Naive B cell (primary cell): ENCODE data around the gene KTN1. TPM values are rescaled to one million over a fixed set of nuclear protein-coding genes. Genes with fewer than 3 reads are reported as not detected.

Experiments used
- ATAC-seq, 2 donors: fragments of 150-1000 bp; cut with Tn5 transposase; 2 replicates each; pipeline ENCODE4 v1.10.0; 2021; ENCODE audit warnings: low read depth in 2 of 2, mild to moderate bottlenecking in 2 of 2, moderate library complexity in 2 of 2
- DNase-seq: peaks from one replicate; pipeline ENCODE4 v3.0.0; 2022
- H3K27ac Mint-ChIP-seq, 6 donors: one replicate each; pipeline ENCODE4 v1.8.0; 2020 to 2022; ENCODE audit warnings: mild to moderate bottlenecking in 6 of 6, mixed read lengths in 6 of 6, moderate library complexity in 5 of 6, inconsistent platforms in 2 of 6
- H3K27me3 Mint-ChIP-seq, 3 donors: one replicate each; pipeline ENCODE4 v1.8.0; 2021 to 2022; ENCODE audit warnings: mixed read lengths in 3 of 3, mild to moderate bottlenecking in 1 of 3
- H3K36me3 Mint-ChIP-seq, 2 donors: one replicate each; pipeline ENCODE4 v1.8.0; 2020 to 2022; ENCODE audit warnings: mixed read lengths in 2 of 2, inconsistent platforms in 1 of 2, mild to moderate bottlenecking in 1 of 2
- H3K4me1 Mint-ChIP-seq, 3 donors: one replicate each; pipeline ENCODE4 v1.8.0; 2020 to 2022; ENCODE audit warnings: mixed read lengths in 3 of 3, inconsistent platforms in 1 of 3, mild to moderate bottlenecking in 1 of 3, moderate library complexity in 1 of 3
- H3K4me3 Mint-ChIP-seq, 8 donors: one replicate each; pipeline ENCODE4 v1.8.0; 2020 to 2022; ENCODE audit warnings: mild to moderate bottlenecking in 8 of 8, mixed read lengths in 8 of 8, moderate library complexity in 8 of 8, inconsistent platforms in 2 of 8
- H3K9me3 Mint-ChIP-seq, 7 donors: one replicate each; pipeline ENCODE4 v1.8.0; 2020 to 2022; ENCODE audit warnings: mixed read lengths in 7 of 7, mild to moderate bottlenecking in 5 of 7, inconsistent platforms in 2 of 7, moderate library complexity in 1 of 7
- polyA plus RNA-seq, 6 donors: library from polyadenylated mRNA; unstranded; fragments of 300-500 nt; fragmentation: Illumina TruSeq; gene quantifications; one replicate each; pipeline ENCODE4 v1.2.3, GENCODE V29; 2021; ENCODE audit warnings: low read depth in 6 of 6

KTN1 gene
- polyA plus RNA-seq, 6 donors from 2014 or later: 9.2 to 47.3 (median 30.2) TPM

DNA sequence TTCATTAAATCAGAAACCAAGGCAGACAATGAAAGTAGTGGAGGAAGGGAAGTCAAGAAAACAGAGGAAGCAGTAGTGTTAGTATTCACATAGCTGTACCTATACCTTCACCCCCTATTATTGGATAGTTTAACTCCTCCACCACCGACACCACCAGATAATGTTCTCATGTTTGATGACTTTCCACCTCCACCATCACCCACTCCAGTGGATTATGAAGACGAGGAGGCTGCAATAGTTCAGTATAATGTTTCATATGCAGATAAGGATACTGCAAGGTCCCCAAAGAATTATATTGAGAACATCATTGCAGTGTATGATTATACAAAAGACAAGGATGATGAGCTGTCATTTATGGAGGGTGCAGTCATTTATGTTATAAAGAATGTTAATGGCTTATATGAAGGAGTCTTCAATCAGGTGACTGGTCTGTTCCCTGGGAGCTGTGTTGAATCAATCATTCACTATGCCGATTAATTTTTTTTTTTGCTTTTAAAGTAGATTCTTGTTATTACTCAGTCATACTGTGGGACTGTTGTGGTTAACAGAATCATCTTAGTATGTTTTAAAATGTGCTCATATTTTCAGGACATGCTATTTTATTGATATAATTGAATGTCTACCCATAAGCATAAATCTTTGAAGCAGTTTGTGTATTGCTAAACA, 32.2 kb upstream of the KTN1 start:
- ATAC-seq: no peak
- DNase-seq: no peak
- Mint-ChIP-seq H3K36me3 (no peaks in the 10 kb centered on the region), H3K27ac (no peak overlapping the region), H3K9me3 (peaks cover 0 to 4% (median 0%) of the 10 kb centered on the region in 7 donors), H3K27me3 (no peaks in the 10 kb centered on the region), H3K4me1 (peaks cover 0 to 10% (median 7%) of the 10 kb centered on the region in 3 donors), H3K4me3 (no peak overlapping the region)

DNA sequence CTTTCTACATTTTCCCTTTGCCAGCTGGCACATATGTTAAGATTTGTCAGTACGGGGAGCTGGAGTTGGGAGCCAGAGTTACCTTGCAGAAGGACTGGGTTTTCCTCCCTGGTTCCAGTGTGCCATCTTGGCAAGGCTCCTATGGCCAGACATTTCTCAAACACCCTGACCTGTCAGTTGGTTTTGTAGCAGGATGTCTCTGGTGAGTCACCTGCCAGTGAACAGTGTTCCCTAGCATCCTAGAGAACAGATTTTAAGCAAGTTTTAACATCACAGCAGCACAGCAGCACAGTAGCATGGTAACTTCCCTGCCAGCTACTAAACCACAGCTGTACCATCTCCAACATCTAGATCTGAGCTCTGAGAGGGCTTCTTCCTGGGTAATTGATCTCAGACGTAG, 26.2 kb upstream of the KTN1 start:
- no peak overlapping the region for H3K27ac Mint-ChIP-seq
- H3K36me3 Mint-ChIP-seq: peaks cover 5 to 9% of the 10 kb centered on the region in 2 donors
- no peaks in the 10 kb centered on the region for H3K27me3 Mint-ChIP-seq
- peaks cover 0 to 20% (median 4%) of the 10 kb centered on the region in 7 donors for H3K9me3 Mint-ChIP-seq
- ATAC-seq (no peak), DNase-seq (no peak)
- no peaks in the 10 kb centered on the region for H3K4me1 Mint-ChIP-seq
- no peak overlapping the region for H3K4me3 Mint-ChIP-seq

DNA sequence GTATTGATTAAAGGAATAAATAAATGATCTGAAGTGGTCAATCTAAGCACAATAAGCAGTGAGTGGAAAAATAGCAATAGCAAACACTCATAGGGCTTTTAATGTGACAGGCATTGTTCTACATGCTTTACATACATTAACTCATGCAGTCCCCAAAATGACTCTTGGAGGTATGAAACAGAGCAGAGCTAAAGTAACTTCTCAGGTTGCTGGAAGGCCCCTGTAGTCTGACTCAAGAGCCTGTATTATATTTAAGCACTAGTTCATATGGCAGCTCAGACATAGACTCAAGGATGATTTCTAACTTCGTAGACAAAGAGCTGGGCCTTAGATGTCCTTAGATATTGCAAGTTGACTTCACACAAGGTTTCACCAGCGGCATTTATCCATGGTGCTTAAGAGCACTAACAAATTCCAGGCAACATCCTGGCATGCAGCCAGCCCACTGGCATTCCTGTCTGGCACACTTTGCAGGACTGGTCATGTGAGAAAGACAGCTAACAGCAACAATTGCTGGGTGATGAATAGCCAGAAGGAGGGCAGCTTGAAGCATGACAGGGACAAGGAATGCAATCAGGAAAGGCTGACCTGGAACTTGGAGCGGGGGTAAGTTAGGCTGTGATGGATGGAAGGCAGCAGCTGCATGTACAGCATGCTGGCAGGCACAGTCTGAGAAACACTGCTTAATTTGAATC, 22.9 kb upstream of the KTN1 start:
- peak overlapping the region in 1 of 6 donors; percentile 66 for H3K27ac Mint-ChIP-seq
- DNase-seq (no peak), ATAC-seq (no peak)
- H3K9me3 Mint-ChIP-seq: peaks cover 0 to 20% (median 4%) of the 10 kb centered on the region in 7 donors
- H3K27me3 Mint-ChIP-seq: no peaks in the 10 kb centered on the region
- no peaks in the 10 kb centered on the region for H3K4me1 Mint-ChIP-seq
- no peak overlapping the region for H3K4me3 Mint-ChIP-seq
- H3K36me3 Mint-ChIP-seq: peaks cover 5 to 9% of the 10 kb centered on the region in 2 donors

DNA sequence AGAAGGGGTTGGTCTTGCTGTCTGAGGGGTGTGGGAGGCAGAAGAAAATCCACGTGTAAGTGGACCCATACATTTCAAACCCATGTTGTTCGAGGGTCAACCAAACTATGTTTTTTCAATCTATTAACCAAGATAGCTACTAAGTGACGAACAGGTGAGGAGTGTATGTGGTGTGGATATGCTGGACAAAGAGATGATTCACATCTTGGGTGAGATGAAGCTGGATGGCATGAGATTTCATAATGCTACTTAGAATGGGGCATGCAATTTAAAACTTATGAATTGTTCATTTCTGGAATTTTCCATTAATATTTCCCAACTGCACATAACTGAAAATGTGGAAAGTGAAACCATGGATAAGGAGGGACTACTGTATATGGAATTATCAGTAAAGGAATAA, 17.9 kb upstream of the KTN1 start:
- H3K27me3 Mint-ChIP-seq: peaks cover 0 to 6% (median 0%) of the 10 kb centered on the region in 3 donors
- H3K27ac Mint-ChIP-seq: no peak overlapping the region
- ATAC-seq: no peak

DNA sequence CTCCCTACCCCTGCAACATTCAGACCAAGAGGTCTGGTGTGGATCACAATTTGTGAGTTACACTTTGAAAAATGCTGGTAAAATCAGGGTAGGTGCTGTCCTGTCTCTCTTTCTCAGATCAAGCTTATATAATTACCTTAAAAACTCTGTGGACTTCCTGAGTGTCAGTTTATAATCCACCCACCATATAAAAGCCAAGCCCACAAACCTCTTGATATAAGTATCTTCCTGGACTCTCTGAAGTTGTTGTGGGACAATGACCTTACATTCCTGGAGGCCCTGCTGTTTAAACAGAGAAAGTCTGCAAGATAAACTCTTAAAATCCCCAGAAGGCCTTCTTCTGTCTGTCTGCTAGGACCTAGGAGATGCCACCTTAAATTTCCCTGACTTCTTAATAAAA, 11.4 kb upstream of the KTN1 start:
- no peak overlapping the region for H3K4me3 Mint-ChIP-seq
- ATAC-seq: no peak
- no peak for DNase-seq
- H3K27ac Mint-ChIP-seq: no peak overlapping the region
- H3K27me3 Mint-ChIP-seq: peaks cover 0 to 6% (median 0%) of the 10 kb centered on the region in 3 donors
- H3K36me3 Mint-ChIP-seq: no peaks in the 10 kb centered on the region
- H3K4me1 Mint-ChIP-seq: peaks cover 9 to 16% (median 14%) of the 10 kb centered on the region in 3 donors
- no peaks in the 10 kb centered on the region for H3K9me3 Mint-ChIP-seq

More for the DNA sequence above, 17.9 kb upstream of the KTN1 start:
- no peak overlapping the region for H3K4me3 Mint-ChIP-seq
- no peaks in the 10 kb centered on the region for H3K4me1 Mint-ChIP-seq
- H3K9me3 Mint-ChIP-seq: no peaks in the 10 kb centered on the region
- no peak for DNase-seq
- H3K36me3 Mint-ChIP-seq: no peaks in the 10 kb centered on the region

DNA sequence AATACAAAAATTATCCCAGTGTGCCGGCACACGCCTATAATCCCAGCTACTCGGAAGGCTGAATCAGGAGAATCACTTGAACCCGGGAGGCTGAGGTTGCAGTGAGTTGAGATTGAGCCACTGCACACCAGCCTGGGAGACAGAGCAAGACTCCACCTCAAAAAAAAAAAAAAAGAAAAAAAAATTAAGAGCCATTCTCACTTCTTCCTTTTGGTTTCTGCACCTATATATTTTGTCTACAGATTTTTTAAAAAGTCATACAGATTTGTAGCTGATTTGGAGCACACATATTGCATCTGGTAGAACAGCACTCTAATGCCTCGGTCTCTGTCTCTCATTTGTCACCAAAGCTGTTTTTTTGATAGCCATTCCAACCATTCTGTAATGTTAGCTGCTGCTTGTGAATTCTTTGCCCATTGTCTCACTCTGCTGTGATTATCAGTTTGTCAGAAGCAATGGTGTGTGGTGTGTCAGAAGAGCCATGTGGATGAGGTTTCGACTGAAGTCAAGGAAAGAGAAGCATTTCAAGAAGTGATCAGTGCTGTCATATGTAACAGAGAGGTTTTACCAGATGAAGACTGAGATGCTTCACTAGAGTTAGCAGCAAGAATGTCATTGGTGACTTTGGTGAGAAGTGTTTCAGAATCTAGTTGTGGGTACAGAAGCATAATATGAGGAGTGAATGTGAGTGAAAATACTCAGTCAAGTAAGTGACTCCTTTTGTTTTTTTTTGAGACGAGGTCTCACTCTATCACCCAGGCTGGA, 8.7 kb upstream of the KTN1 start:
- peak overlapping the region in 5 of 6 donors; percentile 0 to 93 (median 41) for H3K27ac Mint-ChIP-seq
- peak overlapping the region in 5 of 8 donors; percentile 2 to 50 (median 29) for H3K4me3 Mint-ChIP-seq
- H3K36me3 Mint-ChIP-seq: no peaks in the 10 kb centered on the region
- H3K9me3 Mint-ChIP-seq: no peaks in the 10 kb centered on the region
- peaks cover 0 to 2% (median 0%) of the 10 kb centered on the region in 3 donors for H3K27me3 Mint-ChIP-seq
- DNase-seq: peak; percentile 33
- peak; percentile 79 to 85 for ATAC-seq
- H3K4me1 Mint-ChIP-seq: peaks cover 9 to 16% (median 14%) of the 10 kb centered on the region in 3 donors

DNA sequence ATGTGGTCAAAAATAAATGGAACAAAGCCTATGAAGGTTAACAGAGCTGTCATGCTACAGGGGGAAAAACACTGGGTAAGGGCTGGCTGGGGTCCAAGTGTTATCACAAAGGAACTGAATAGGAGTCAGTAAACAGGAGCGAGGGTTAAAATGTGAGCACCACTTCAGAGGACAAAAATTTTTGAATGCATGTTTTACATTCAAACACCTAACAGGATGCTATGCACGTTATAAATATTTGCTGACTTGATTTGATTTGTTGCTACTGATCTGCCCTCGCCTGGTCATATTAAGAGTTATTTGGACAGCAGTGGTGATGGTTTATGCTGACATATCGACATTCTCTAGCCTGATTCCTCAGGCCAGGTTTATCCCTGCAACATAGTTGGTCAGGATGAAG, 7.4 kb upstream of the KTN1 start:
- peaks cover 9 to 16% (median 14%) of the 10 kb centered on the region in 3 donors for H3K4me1 Mint-ChIP-seq
- no peaks in the 10 kb centered on the region for H3K9me3 Mint-ChIP-seq
- ATAC-seq: no peak
- no peaks in the 10 kb centered on the region for H3K27me3 Mint-ChIP-seq
- no peak overlapping the region for H3K4me3 Mint-ChIP-seq
- H3K27ac Mint-ChIP-seq: peak overlapping the region in 1 of 6 donors; percentile 8
- DNase-seq: no peak
- no peaks in the 10 kb centered on the region for H3K36me3 Mint-ChIP-seq

DNA sequence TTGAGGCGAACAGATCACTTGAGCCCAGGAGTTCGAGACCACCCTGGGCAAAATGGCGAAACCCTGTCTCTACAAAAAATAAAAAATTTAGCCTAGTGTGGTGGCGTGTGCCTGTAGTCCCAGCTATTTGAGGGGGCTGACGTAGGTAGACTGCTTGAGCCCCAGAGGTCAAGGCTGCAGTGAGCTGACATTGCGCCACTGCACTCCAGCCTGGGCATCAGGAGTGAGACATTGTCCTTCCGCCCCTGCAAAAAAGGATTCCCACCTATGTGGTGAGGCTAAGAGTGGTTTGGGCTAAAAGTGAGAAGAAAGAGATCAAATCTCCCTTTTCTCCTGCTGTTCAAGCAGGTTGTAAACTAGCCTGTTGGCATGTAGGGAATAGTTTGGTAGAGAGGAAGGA, 5.0 kb upstream of the KTN1 start:
- Mint-ChIP-seq H3K9me3 (no peaks in the 10 kb centered on the region), H3K4me3 (no peak overlapping the region), H3K4me1 (peaks cover 12 to 29% (median 28%) of the 10 kb centered on the region in 3 donors), H3K36me3 (no peaks in the 10 kb centered on the region), H3K27ac (no peak overlapping the region), H3K27me3 (no peaks in the 10 kb centered on the region)
- DNase-seq (no peak), ATAC-seq (no peak)

DNA sequence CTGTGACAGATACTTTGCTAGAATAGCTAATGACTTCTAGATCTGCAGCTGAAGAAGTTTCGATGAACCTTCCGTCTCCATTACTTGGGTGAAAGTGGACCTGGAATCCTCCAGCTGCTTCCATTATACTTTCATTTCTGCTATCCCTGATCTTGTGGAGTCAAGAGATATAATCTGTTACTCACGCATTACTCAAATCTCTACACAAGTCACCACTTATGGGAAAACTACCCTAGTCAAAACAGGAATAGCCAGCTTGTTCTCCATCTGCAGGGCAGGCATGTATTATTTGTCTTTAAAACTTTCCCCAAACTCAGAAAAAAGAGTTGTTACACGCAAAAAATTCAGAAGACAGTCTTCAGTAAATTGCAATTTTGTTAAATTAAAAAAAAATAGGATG, 2.8 kb upstream of the KTN1 start:
- no peak for DNase-seq
- Mint-ChIP-seq H3K4me1 (peaks cover 18 to 30% (median 19%) of the 10 kb centered on the region in 3 donors), H3K9me3 (no peaks in the 10 kb centered on the region), H3K4me3 (peak overlapping the region in 1 of 8 donors; percentile 74), H3K27me3 (no peaks in the 10 kb centered on the region), H3K36me3 (no peaks in the 10 kb centered on the region), H3K27ac (peak overlapping the region in 1 of 6 donors; percentile 14)
- ATAC-seq: no peak

DNA sequence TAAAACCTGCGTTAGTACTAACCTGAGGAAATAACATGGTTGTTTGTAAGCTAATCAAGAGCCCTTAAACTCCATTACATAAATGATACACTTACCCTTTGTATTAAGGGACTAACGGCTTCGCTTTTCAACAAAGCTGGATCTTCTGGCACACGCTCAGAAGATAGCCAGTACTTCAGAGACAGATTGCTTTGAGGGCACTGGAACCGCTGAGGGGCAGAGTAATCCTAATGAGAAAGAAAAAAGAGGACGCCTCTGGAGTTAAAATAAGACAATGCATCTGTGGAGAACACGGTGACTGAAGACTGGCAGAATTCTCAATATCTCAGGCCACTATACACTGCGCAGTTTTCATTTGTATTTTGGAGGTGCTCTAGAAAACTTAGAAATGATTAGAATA, 1.5 kb upstream of the KTN1 start:
- no peaks in the 10 kb centered on the region for H3K9me3 Mint-ChIP-seq
- no peaks in the 10 kb centered on the region for H3K36me3 Mint-ChIP-seq
- ATAC-seq (no peak), DNase-seq (no peak)
- peak overlapping the region; percentile 94 to 98 (median 96) for H3K4me3 Mint-ChIP-seq
- H3K27ac Mint-ChIP-seq: peak overlapping the region in 5 of 6 donors; percentile 11 to 94 (median 44)
- H3K4me1 Mint-ChIP-seq: peaks cover 14 to 27% (median 19%) of the 10 kb centered on the region in 3 donors
- no peaks in the 10 kb centered on the region for H3K27me3 Mint-ChIP-seq

DNA sequence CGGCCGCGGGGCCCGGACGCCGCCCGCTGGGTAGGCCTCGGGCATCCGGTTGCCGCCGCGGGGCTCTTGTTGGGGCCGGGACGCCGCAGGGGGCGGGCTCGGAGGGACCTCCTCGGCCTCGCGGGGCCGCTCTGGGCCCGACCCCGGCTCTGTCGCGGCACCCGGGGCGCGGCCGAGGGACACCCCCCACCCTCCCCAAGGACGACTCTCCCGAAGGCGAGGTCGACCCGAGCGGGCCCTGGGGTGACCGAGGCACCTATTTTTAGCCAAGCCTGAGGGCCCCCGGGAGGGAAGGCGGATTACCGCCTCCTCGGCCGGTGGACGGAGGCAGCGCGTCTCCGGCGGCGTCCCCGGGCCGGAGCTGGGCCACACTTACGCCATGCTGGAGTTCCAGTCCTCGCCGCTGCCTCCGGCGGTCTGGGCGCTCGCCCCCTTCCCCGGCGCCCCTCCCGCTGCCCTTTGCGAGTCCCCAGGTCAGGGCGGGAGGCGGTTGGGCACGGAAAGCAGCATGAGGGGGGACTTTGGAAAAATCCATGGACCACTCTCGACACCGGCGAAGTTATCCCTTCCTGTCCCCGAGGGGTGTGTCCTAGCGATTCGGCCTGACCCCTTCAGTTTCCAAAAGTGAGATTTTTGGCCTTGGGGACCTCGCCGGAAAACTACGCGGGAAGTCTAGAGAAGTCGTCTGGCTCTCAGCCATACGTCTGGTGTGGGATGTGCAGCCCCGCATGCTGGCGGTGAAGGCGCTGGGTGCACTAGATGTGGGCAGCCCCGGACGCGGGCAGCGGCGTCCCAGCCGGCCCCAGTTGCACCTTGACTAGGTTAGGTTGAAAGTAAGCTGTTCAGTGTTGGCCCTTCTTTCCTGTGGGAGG, 699 bp downstream of the KTN1 start:
- no peaks in the 10 kb centered on the region for H3K27me3 Mint-ChIP-seq
- H3K36me3 Mint-ChIP-seq: no peaks in the 10 kb centered on the region
- H3K27ac Mint-ChIP-seq: peak overlapping the region; percentile 61 to 95 (median 82)
- no peaks in the 10 kb centered on the region for H3K9me3 Mint-ChIP-seq
- ATAC-seq (peak; percentile 43 to 44), DNase-seq (peak; percentile 59)
- peak overlapping the region; percentile 72 to 93 (median 86) for H3K4me3 Mint-ChIP-seq
- H3K4me1 Mint-ChIP-seq: peaks cover 14 to 28% (median 19%) of the 10 kb centered on the region in 3 donors

DNA sequence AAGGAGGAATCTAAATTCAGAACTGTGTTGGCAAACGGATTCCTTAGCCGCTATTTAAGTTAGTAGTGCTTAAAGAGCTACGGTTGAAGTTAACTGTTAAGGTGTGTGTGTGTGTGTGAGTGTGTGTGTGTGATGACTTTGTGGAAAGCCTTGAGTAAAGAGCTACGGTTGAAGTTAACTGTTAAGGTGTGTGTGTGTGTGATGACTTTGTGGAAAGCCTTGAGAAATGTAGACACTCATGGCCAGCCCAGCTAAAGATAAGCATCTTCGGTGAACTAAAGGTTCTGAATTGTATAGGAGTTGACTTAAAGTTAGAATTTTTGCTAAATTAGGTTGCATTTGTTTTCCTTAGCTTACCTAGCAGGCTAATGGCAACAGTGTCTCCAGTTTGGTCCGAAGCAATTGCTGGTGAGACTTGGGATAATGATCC, 1.4 kb downstream of the KTN1 start:
- Mint-ChIP-seq H3K36me3 (no peaks in the 10 kb centered on the region), H3K27me3 (no peaks in the 10 kb centered on the region), H3K9me3 (no peaks in the 10 kb centered on the region), H3K4me3 (peak overlapping the region; percentile 72 to 93 (median 86)), H3K4me1 (peaks cover 19 to 35% (median 24%) of the 10 kb centered on the region in 3 donors), H3K27ac (peak overlapping the region; percentile 61 to 95 (median 82))
- ATAC-seq (no peak), DNase-seq (no peak)
